Trophoblast cell (in vitro differentiated cells and primary cell): ENCODE results near the gene FAM229B.
"Not testable (repeated sequence)": the region's sequence is repeated elsewhere in the genome, so short reads cannot be mapped to it uniquely, and the experiment has no call there.

Source experiments
- DNase-seq, 2 donors: peaks; one replicate each; pipeline ENCODE4 v3.0.0-alpha.2; 2016
- H2AFZ ChIP-seq: 2 replicates; pipeline ENCODE4 v1.6.1; 2013; ENCODE audit warnings: low read length, moderate library complexity, mild to moderate bottlenecking; ENCODE audit not compliant: insufficient read depth, poor library complexity
- H2AK5ac ChIP-seq: 2 replicates; pipeline ENCODE4 v1.6.1; 2013; ENCODE audit warnings: mild to moderate bottlenecking, low read length
- H2BK120ac ChIP-seq: 2 replicates; pipeline ENCODE4 v1.6.1; 2013; ENCODE audit warnings: low read length, mild to moderate bottlenecking, moderate library complexity; ENCODE audit not compliant: insufficient read depth, poor library complexity
- H2BK12ac ChIP-seq: 2 replicates; pipeline ENCODE4 v1.6.1; 2013; ENCODE audit warnings: mild to moderate bottlenecking, low read length, moderate library complexity
- H2BK5ac ChIP-seq: 2 replicates; pipeline ENCODE4 v1.6.1; 2013; ENCODE audit warnings: low read length, low read depth, moderate library complexity, mild to moderate bottlenecking; ENCODE audit not compliant: poor library complexity
- H3K14ac ChIP-seq: 2 replicates; pipeline ENCODE4 v1.6.1; 2013; ENCODE audit warnings: mild to moderate bottlenecking, low read length
- H3K18ac ChIP-seq: 2 replicates; pipeline ENCODE4 v1.6.1; 2013; ENCODE audit warnings: mild to moderate bottlenecking, low read length
- H3K23ac ChIP-seq: 2 replicates; pipeline ENCODE4 v1.6.1; 2013; ENCODE audit warnings: low read length
- H3K27ac ChIP-seq: 2 replicates; pipeline ENCODE4 v1.5.1; 2013; ENCODE audit warnings: low read depth, mild to moderate bottlenecking, inconsistent platforms, low read length, moderate library complexity
- H3K27me3 ChIP-seq: 2 replicates; pipeline ENCODE4 v1.6.1; 2013; ENCODE audit warnings: inconsistent platforms, mild to moderate bottlenecking, low read length, moderate library complexity; ENCODE audit not compliant: insufficient read depth
- H3K36me3 ChIP-seq, 2 experiments: 1 replicate in 1 of 2; 2 replicates in 1 of 2; pipeline ENCODE4 v1.6.1; 2013; ENCODE audit warnings: low read length in 2 of 2, mild to moderate bottlenecking in 2 of 2, moderate library complexity in 1 of 2; ENCODE audit not compliant: insufficient read depth in 2 of 2, control insufficient read depth in 1 of 2
- H3K4ac ChIP-seq: 2 replicates; pipeline ENCODE4 v1.6.1; 2013; ENCODE audit warnings: low read depth, mild to moderate bottlenecking, low read length, moderate library complexity
- H3K4me1 ChIP-seq, 2 experiments: 1 replicate in 1 of 2; 2 replicates in 1 of 2; pipeline ENCODE4 v1.6.1; 2013; ENCODE audit warnings: low read length in 2 of 2, mild to moderate bottlenecking in 2 of 2, moderate library complexity in 1 of 2; ENCODE audit not compliant: insufficient read depth in 2 of 2, control insufficient read depth in 1 of 2
- H3K4me2 ChIP-seq: 2 replicates; pipeline ENCODE4 v1.6.1; 2013; ENCODE audit warnings: inconsistent platforms, mild to moderate bottlenecking, low read length, moderate library complexity
- H3K4me3 ChIP-seq: 2 replicates; pipeline ENCODE4 v1.5.1; 2013; ENCODE audit warnings: mild to moderate bottlenecking, low read depth, low read length, inconsistent platforms
- H3K79me1 ChIP-seq: one replicate; pipeline ENCODE4 v1.6.1; 2013; ENCODE audit warnings: low read length
- H3K79me2 ChIP-seq: 2 replicates; pipeline ENCODE4 v1.6.1; 2013; ENCODE audit warnings: low read length, mild to moderate bottlenecking; ENCODE audit not compliant: control insufficient read depth, insufficient read depth, poor library complexity
- H3K9ac ChIP-seq: 2 replicates; pipeline ENCODE4 v1.6.1; 2013; ENCODE audit warnings: mild to moderate bottlenecking, low read length
- H3K9me3 ChIP-seq: 2 replicates; pipeline ENCODE4 v1.6.1; 2013; ENCODE audit warnings: low read depth, mild to moderate bottlenecking, control low read depth, inconsistent platforms, low read length; ENCODE audit not compliant: insufficient read depth
- H4K12ac ChIP-seq: 2 replicates; pipeline ENCODE4 v1.6.1; 2013; ENCODE audit warnings: low read depth, mild to moderate bottlenecking, low read length, moderate library complexity
- H4K8ac ChIP-seq: 2 replicates; pipeline ENCODE4 v1.6.1; 2013; ENCODE audit warnings: low read depth, mild to moderate bottlenecking, low read length, moderate library complexity
- H4K91ac ChIP-seq: one replicate; pipeline ENCODE4 v1.6.1; 2013; ENCODE audit warnings: low read depth, mild to moderate bottlenecking, low read length, moderate library complexity
- WGBS: extraction: QIAGEN DNeasy Blood & Tissue Kit; methylation state at CpG from one replicate; pipeline ENCODE4 v1.1.7; 2013; ENCODE audit warnings: missing lambda C conversion rate; ENCODE audit not compliant: insufficient read length, insufficient coverage; ENCODE audit errors: extremely low coverage; 5-methylcytosine and 5-hydroxymethylcytosine counted together

The FAM229B gene

GRCh38 chr6:112044196-112044595, 43.2 kb upstream of the FAM229B start:
- H3K27ac ChIP-seq = no peak overlapping the region
- peaks cover 1 to 7% of the 10 kb centered on the region in 2 experiments for H3K4me1 ChIP-seq
- H3K4ac ChIP-seq = no peak overlapping the region
- H4K91ac ChIP-seq = no peak overlapping the region
- H3K4me3 ChIP-seq = no peak overlapping the region
- no peak overlapping the region for H2BK12ac ChIP-seq
- H3K23ac ChIP-seq = no peak overlapping the region
- WGBS = no CpG with 5 or more reads among the region's 8 CpGs
- H3K36me3 ChIP-seq = no peaks in the 10 kb centered on the region
- H4K8ac ChIP-seq = no peak overlapping the region
- H3K4me2 ChIP-seq = no peak overlapping the region
- no peaks in the 10 kb centered on the region for H3K27me3 ChIP-seq
- no peak overlapping the region for H3K9ac ChIP-seq
- H3K18ac ChIP-seq = no peak overlapping the region
- H2BK5ac ChIP-seq = no peak overlapping the region
- H2AFZ ChIP-seq = no peak overlapping the region
- no peak overlapping the region for H4K12ac ChIP-seq
- H3K79me1 ChIP-seq = no peaks in the 10 kb centered on the region
- H3K79me2 ChIP-seq = no peaks in the 10 kb centered on the region
- peak in 1 of 2 donors; percentile 13 for DNase-seq
- no peaks in the 10 kb centered on the region for H3K9me3 ChIP-seq
- no peak overlapping the region for H3K14ac ChIP-seq
- no peak overlapping the region for H2BK120ac ChIP-seq
- no peak overlapping the region for H2AK5ac ChIP-seq

DNA sequence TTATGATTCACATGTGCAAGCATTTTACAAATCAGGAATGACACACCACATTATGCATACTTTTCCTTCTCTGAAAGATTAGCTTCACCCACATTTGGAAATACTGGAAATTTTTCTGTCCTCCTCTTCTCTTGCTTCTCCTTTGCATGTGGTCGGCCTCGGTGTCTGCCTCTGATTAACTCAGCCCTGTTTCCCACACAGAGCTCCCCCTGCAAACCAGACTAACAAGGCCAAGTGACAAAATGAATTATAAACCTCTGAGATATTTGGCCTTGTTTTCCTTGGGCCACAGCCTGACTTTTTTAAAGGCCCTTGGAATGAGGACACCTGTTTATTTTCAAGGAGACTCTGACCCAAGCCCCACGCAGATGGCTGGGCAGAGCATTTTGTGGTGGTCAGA, 42.5 kb upstream of the FAM229B start:
- H3K79me1 ChIP-seq = no peaks in the 10 kb centered on the region
- H3K36me3 ChIP-seq = no peaks in the 10 kb centered on the region
- H3K27me3 ChIP-seq = no peaks in the 10 kb centered on the region
- DNase-seq = peak; percentile 50 to 61
- H4K8ac ChIP-seq = no peak overlapping the region
- H2AFZ ChIP-seq = no peak overlapping the region
- H4K91ac ChIP-seq = no peak overlapping the region
- H3K4me2 ChIP-seq = no peak overlapping the region
- H4K12ac ChIP-seq = no peak overlapping the region
- no peak overlapping the region for H3K4me3 ChIP-seq
- no peak overlapping the region for H3K27ac ChIP-seq
- no peak overlapping the region for H3K9ac ChIP-seq
- no peak overlapping the region for H3K14ac ChIP-seq
- no peak overlapping the region for H2BK12ac ChIP-seq
- no peaks in the 10 kb centered on the region for H3K9me3 ChIP-seq
- peaks cover 0 to 3% of the 10 kb centered on the region in 2 experiments for H3K4me1 ChIP-seq
- WGBS = no CpG with 5 or more reads among the region's 3 CpGs
- no peak overlapping the region for H2BK5ac ChIP-seq
- no peak overlapping the region for H3K18ac ChIP-seq
- no peak overlapping the region for H2BK120ac ChIP-seq
- H2AK5ac ChIP-seq = no peak overlapping the region
- no peaks in the 10 kb centered on the region for H3K79me2 ChIP-seq
- no peak overlapping the region for H3K23ac ChIP-seq
- no peak overlapping the region for H3K4ac ChIP-seq

GRCh38 chr6:112047523-112047922, 39.9 kb upstream of the FAM229B start:
- no CpG with 5 or more reads among the region's 25 CpGs for WGBS
- H2BK5ac ChIP-seq, H3K4me1 ChIP-seq, H2AK5ac ChIP-seq, H4K91ac ChIP-seq, H3K14ac ChIP-seq, H3K27ac ChIP-seq, H3K79me2 ChIP-seq, H2BK12ac ChIP-seq, H2AFZ ChIP-seq, H3K23ac ChIP-seq, DNase-seq, H2BK120ac ChIP-seq, H3K27me3 ChIP-seq, H3K9ac ChIP-seq, H4K8ac ChIP-seq, H3K18ac ChIP-seq, H3K36me3 ChIP-seq, H4K12ac ChIP-seq, H3K9me3 ChIP-seq, H3K4ac ChIP-seq, H3K79me1 ChIP-seq, H3K4me3 ChIP-seq, H3K4me2 ChIP-seq: not testable (repeated sequence)

DNA sequence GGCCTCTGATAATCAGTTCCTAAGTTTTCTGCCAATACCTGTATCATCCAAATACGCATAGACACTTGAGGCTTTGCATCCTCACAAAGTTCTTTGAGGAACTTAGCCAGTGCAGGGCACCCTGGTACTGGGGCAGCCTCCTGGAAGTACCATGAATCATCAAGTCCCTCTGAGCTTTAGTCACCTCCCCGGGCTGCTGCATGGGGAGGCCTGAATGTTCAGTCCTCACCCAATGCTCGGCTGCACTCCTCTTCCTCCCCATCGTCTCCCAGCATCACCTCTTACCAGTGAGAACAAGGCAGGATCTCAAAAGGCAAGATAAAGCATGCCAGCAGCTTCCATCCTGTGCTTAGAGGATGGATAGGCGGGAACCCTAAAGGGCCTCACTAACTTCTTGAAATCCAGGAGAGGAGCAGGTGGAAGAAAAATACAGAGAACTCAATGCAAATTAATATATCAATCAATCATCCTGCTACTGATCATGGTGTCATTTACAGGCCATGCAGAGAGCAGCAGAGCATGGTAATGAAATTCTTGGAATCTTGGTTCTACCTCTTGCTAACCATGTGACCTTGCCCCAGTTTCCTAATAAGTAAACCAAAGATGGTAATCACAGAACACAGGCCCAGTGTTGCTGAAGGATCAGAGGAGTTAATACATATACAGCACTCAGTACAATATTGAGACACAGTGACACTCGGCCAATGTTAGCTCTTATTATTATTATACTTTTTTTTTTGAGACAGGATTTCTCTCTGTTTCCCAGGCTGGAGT, 38.2 kb upstream of the FAM229B start:
- no peak overlapping the region for H3K18ac ChIP-seq
- no peak overlapping the region for H3K9ac ChIP-seq
- H2AFZ ChIP-seq = no peak overlapping the region
- DNase-seq = no peak
- H3K79me2 ChIP-seq = no peaks in the 10 kb centered on the region
- no peak overlapping the region for H3K4ac ChIP-seq
- no peak overlapping the region for H4K12ac ChIP-seq
- no peak overlapping the region for H3K23ac ChIP-seq
- H2AK5ac ChIP-seq = no peak overlapping the region
- no peak overlapping the region for H3K4me3 ChIP-seq
- no peak overlapping the region for H3K14ac ChIP-seq
- H3K79me1 ChIP-seq = no peaks in the 10 kb centered on the region
- no peak overlapping the region for H3K27ac ChIP-seq
- H2BK120ac ChIP-seq = no peak overlapping the region
- no peaks in the 10 kb centered on the region for H3K27me3 ChIP-seq
- no peaks in the 10 kb centered on the region for H3K9me3 ChIP-seq
- H2BK5ac ChIP-seq = no peak overlapping the region
- H3K4me1 ChIP-seq = no peaks in the 10 kb centered on the region
- no peaks in the 10 kb centered on the region for H3K36me3 ChIP-seq
- no peak overlapping the region for H3K4me2 ChIP-seq
- H4K8ac ChIP-seq = no peak overlapping the region
- no CpG with 5 or more reads among the region's 6 CpGs for WGBS
- no peak overlapping the region for H2BK12ac ChIP-seq
- H4K91ac ChIP-seq = no peak overlapping the region
